Endometrial microvascular endothelial cells (primary cell): ENCODE results near the gene MAF. TPM values are rescaled to one million over a fixed set of nuclear protein-coding genes. Genes with fewer than 3 reads are reported as not detected.

Experiments
- in situ Hi-C: cut with HindIII; loops from 2 replicates; pipeline ENCODE4 v1.10.0; 2017; ENCODE audit warnings: low sequenced_read_pairs, low pct_unique_long_range_greater_than_20kb; ENCODE audit errors: inconsistent ontology term
- total RNA-seq: library from RNA; depleted of rRNA; stranded (reverse); fragments of >200 nt; gene quantifications from one replicate; pipeline ENCODE4 v1.2.3, GENCODE V29; 2015; ENCODE audit errors: inconsistent ontology term

Gene MAF
- total RNA-seq, 1 donor from 2014 or later = not detected

DNA sequence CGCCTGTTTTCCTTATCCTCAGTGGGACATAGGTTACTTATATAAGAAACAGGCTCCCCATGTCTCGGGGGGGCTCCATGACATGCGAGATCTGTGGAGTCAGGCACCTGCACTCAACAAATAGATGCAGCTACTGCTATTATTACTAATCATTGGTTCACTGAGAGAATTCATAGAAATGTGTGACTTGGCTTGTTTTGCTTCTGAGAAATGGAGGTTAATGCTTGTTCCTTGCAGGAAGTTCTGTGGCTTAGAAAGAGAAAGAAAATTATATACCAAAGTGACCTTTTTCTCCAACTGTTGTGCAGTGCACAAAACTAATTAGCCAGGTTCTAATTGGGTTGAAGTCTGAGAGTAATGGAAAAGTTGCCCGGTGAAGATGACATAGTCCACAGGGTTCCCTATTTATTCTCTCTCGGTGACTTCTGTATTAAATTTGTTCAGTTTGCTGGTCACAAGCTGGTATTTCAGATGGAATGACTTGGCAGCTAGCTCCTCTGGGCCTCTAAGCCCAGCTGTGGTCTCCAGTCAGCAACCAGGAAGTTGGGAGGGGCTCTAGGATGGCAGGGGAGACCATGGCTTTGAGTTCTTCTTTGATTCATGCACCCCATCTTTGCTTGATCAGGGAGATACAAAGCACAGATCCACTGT is 17.6 kb upstream of the MAF start:
- in situ Hi-C loops = no loop called here

DNA sequence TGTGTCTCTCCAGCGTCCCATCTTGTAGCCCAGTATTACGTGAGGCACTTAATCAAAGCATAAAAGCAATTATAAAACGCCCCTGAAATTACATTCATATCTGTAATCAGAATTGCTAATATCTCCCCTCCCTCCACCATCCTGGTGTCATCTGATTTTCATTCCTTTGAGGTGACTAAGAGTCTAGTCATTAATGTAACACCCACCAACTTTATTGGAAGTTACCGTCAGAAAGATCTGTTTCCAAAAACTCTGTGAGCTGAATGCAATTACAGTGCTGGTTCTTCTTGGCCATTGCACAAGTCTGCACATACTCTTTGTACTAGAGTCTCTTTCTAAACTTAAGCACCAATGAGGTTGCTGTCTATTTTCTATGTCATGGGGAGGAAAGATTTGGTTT is 12.5 kb upstream of the MAF start:
- in situ Hi-C loops = no loop called here

DNA sequence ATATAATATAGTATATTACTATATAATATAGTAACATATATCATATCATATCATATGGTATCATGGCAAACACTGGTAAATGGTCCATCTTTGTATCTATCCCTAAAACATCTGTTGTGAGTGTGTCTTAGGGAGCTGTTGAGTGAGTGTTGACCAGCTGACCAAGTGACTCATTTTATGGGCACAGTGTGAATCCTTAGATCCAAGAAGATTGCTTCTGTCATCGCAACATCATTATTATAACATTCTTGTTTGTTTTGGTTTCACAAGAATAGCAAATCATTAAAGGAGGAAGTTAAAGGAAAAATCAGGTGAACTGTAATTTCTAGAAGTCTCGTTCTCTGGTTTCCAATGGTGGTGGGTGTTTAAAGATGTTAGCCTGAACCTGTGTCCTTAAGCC is 11.7 kb upstream of the MAF start:
- in situ Hi-C loops = no loop called here

DNA sequence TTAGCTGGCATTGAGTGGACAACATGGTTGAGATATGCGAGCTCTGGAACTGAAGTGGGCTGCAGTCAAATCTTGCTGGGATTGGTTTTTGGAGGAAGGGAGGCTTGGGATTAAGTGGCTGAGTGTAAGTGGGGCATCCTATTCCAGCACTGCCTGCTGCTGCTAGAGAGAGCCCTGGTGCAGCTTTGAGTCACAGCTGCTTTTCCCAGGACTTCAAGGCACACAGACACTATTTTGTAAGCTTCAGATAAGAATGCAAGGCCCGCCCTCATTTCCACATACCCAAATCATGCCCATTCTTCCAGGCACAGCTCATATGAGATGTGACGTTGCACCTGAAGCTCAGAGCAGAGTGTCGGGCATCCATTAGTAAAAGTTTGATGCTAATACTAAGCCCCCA is 10.2 kb upstream of the MAF start:
- in situ Hi-C loops = no loop called here

DNA sequence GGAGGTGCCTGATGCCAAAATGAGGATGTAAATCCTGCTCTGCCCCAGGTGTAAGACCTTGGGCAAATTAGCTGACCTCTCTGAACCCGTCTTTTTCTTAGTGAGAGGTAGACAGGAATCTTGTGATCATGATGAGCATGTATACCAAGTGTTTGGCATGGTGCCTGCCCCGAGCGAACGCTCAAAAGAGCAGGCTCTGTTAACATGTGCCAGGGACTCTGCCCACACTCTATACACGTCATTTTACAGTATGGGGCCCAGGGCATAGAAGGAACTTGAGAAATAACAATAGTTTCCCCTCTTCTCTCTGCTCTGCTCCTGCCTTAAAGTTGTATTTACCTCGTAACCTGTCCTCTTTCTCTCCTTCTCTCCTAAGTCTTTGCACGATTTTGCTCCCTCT is 9.3 kb upstream of the MAF start:
- in situ Hi-C loops = no loop called here

DNA sequence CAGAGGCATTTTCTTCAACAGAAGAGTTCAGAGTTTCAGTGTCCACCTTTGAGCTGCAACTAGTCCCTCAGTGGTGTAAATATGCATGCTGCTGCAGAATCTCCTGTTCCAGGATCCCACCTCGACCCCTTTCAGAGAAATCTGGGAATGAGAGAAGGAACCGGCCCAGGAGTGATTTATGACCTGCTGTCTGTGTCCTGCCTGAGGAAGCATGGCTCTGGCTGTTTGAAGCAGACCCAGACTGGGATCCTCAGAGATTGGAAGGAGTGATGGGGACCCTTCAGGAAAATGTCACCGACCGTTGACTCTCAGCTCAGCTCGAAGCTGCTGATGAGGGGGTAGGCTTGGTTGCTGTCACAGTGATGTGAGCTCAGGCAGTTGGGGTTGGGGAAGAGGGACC is 8.4 kb upstream of the MAF start:
- in situ Hi-C loops = no loop called here

DNA sequence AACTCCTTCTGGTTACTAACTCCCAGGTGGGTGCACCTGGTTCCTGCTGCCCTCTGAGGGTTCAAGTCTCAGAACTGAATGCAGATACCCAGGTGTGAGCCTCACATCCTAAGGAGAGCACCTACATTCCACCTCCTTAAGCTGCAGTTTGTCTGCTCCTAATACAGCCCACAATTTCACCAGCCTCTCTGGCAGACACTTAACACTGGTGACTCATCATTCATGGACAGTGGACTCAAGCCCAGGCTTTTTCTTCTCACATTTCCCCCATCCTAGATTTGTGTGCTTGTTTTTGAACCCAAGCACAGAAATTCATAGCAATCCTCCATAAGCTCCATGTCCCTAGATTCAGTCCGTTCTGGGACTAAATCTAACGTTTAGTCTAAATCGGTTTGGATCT is 7.0 kb upstream of the MAF start:
- in situ Hi-C loops = no loop called here

DNA sequence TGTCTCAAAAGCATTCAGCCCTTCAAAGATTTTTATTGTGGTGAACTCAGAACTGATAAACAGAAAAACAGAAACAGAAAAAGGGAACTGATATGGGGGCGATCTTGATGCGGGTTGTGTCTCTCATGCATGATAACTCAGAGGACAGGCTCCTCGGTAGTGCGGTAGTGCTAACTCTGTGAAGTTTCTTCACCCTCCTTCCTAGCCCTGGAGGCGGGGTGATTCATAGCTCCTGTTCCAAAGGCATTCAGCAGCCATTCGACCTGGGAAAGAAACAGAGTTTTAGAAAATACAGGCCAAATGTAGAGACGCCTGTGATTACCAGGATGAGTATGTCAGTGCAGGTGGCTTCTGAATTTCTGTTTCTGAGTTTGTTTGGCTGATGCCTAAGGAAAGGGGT is 5.5 kb upstream of the MAF start:
- in situ Hi-C loops = no loop called here

DNA sequence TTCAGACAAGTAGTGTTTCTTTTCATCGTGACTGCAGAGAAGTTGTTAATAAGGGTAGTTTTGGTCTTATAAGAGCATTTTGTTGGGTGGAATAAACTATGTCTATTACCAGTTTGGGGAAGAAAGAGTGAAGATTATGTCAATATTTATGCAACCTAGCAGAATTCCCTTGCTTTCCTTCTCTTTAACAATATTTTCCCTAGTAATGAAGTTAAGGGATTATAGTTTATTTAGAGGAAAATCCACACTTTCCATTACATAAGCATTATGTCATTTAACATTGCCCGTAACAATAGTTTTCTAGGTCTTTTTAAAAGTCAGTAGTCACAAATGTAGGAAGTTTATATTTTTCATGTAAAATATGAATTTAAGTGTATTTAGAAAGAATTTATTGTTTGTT is 2.5 kb upstream of the MAF start:
- in situ Hi-C loops = no loop called here

DNA sequence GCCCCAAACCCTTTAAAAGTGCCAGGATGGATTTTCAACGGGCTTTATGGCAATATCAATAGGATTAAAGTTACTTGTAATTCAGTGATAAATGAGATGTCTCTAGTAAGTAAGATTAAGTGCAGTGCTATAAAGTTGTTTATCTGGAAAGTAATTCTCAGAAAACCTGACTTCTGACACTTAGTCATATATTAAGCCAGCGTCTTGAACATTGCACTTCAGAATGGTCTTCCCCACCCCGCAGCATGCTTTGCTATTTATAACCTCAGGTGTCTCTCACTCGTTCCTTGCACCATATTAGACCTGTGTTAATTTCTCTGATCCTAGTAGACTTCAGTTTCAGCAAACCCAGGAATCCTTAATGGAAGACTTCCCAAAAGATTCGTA is 2.1 kb upstream of the MAF start:
- in situ Hi-C loops = no loop called here

DNA sequence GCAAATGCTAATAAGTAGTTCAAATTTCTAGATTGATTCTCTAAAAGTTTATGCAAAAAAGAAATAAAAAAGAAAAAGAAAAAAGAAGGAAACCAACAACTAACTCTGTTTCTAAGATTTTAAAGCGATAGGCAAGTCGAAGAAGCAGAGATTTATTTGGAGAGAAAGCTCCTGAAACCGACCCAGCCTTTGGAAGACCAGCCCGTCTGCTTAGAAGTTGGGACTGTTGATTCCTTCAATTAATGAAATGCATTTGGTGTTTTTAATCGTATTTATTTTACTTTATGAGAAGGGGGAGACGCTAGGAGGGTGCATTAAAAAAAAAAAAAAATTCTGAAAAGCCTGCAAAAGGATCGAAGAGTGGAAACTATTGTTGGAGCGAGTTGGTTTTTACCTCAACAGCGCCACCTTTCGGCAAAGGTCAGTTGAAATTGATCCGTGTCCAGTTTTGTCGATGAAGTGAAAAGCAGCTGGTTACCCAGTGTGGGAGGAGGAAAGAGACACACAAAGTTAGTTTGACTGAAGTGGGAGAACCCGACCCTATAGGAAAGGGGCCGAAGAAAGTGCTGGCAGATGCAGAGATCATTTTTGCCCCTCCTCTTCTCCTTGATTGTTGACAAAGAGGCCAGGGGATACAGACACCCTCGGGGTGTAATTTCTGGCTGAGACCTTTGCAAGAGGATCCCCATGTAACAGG is 1.5 kb upstream of the MAF start:
- in situ Hi-C loops = no loop called here

DNA sequence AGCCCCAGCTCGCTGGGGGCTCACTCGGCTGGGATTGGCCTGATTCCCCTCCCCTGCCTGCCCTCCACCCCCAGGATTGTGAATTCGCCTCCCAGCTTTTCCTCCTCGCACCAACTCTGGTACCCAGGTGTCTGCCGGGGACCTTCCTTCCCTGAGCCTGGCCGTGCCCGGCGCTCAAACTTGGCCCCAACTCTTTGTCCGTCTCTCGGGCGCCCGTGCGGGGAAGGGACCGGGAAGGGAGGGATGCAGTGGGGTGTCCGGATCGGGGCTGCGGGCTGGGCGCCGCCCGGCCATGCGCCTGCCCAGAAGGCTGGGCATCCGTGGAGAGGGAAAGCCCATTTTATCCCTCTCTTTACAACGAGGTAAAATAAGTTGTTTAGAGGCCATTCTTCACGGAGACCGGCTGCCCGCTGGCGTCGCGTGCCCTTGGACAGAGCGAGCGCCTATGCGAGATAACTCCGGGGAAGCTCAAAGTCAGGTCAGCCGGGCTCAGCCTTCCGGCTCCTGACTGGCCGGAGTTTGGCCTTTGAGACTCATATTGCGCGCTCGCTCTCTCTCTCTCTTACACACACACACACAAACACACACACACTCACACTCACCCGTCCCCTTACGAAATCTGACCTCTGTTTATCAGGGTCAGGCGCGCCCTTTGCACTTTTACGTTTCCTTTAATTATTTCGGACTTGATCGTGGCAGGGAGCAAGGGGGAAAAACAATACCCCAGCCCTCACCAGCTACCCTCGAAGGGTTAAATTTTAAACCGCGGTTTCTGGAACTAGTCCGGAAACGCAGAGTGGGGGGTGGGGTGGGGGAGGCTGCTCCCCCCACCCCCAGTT is 774 bp upstream of the MAF start:
- in situ Hi-C loops = no loop called here

DNA sequence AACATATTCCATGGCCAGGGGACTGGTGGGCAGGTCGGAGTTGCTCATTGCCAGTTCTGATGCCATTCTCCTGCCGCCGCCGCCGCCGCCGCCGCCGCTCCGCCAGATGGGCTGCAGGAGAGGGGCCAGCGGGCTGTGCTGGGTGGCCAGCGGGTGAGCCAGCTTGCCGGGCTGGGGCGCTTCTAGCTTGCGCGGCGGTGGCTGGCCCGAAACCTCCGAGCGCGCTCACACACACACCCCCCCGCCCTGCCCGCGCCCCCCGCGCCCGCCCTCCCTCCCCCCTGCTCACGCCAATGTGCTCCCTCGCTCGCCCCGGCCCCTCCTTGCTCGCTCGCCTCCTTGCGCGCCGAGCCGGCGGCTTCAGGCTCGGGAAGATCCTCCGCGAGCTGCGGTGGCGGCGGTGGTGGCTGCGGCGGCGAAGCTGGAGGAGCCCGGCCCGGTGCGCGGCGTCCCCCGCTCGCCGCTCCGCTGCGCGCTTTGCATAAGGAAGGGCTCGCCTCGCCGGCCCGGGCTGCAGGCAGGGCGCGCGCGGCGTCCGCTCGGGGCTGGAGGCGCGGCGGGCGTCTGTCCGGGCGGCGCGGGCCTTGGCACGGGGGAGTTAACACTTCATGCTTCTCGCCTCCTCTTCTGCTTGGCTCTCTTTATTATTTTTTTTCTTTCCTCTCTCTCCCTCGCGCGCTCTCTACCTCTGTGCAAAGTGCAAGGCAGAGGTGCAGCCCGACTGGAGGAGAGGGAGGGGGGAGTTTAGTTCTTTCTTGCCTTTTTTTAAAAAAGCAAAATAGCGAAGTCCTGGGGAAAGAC is 500 bp downstream of the MAF start:
- in situ Hi-C loops = no loop called here

DNA sequence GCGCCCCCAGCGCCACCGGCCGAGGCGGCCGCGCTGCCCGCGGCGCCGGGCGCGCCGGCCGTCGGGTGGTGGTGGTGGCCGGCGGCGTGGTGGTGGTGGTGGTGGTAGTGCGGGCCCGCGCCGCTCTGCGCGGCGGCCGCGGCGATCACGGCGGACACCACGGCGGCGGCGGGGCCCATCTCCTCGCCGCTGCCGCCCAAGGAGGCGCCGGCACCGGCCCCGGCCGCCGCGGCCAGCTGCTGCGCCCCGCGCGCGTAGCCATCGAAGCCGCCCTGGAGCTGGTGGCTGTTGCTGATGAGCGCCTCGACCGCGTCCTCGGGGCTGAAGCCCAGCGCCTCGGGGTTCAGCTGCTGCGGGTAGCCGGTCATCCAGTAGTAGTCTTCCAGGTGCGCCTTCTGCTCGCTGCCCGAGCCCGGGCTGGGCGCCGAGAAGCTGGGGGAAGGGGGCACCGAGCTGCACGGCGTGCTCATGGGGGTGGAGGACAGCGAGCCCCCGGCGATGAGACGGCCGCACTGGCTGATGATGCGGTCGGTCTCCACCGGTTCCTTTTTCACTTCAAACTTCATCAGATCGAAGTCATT is 1.2 kb downstream of the MAF start:
- in situ Hi-C loops = no loop called here

DNA sequence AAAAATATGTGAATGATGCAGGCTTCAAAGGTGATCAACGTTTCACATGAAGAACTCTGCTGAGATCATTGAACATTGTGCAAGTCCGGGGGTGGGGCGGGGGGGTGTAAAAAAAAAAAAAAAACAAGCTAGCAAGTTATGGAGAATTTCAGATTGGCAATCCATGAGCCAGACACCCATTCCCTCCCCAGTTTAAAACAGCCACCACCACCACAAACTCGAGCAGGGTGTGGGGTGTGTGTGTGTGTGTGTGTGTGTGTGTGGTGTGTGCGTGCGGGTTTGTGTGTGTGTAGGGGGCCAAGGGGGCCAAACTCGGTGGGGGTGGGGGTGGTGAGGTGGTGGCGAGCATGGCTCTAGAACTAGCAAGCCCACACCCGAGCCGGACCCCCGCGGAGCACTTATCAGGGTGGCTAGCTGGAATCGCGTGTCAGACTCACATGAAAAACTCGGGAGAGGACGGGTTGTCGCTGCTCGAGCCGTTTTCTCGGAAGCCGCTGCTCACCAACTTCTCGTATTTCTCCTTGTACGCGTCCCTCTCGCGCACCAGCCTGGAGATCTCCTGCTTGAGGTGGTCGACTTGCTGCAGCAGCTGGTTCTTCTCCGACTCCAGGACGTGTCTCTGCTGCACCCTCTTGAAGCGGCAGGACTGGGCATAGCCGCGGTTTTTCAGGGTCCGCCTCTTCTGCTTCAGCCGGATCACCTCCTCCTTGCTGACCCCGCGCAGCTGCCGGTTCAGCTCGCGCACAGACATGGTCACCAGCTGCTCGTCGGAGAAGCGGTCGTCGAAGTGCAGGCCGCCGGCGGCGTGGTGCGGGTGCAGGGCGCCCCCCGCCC is 2.0 kb downstream of the MAF start:
- in situ Hi-C loops = no loop called here

DNA sequence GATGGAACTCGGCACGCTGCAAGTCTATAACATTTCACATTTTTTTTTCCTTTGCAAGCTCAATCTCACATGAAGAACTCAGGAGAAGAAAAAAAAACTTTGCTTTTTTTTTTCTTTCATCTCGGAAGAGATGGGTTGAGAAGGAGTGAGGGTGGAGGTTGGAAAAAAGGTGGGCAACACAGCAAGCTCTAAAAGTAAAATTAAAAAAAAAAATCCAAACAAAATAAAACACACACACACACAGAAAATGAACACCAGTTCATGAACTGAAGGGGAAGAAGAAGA is 2.5 kb downstream of the MAF start:
- in situ Hi-C loops = no loop called here

DNA sequence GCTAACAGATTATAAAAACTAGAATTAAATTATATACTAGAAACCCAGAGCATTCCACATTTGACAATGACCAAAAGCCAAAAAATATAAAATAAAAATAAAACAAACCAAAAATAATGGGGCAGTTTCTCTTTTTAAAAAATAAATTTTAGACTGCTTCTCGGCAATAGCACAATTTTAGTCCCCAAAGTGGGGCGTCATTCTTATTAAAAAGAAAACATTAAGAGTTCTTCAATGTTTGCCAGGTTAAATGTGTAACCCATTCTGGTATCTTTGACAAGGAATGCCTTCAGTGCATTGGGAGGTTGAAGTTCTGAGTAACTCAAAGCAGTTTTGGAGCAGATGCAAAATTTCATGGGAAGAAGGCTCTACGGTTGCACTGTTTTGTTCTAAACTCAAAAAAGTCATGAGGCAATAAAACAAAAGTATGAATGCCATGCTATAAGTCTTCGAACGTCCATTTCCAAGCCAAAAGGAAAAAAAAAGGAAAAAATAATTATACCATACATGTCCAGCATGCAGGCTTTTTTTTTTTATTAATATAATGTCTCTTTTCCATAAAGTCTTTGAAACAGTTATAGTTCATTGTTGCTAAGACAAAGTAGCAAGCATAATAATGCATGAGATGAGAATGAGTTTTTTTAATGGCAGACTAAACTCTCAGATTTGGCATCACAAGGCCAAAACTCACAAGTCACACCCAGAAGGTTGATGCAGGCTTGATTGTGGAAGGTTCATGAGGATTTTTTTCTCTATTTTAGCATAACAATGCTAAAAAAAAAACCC is 3.1 kb downstream of the MAF start:
- in situ Hi-C loops = no loop called here
